GM12874 (cell line): Measurements from ENCODE around the gene DIDO1.

Experiments
- CTCF ChIP-seq: IDR thresholded peaks from 2 replicates; pipeline ENCODE4 v1.5.1; 2011; ENCODE audit warnings: low read depth, mild to moderate bottlenecking, control low read depth, low read length, moderate library complexity; ENCODE audit not compliant: insufficient read depth

DIDO1 gene

GRCh38 chr20:62832212-62832922 lies 93.9 kb downstream of the DIDO1 start:
- peak; percentile 20; the same call in 1 of the 2 replicates for TF ChIP-seq CTCF

GRCh38 chr20:62831854-62832211 lies 94.5 kb downstream of the DIDO1 start:
- TF ChIP-seq CTCF: no peak

- TF ChIP-seq CTCF: no peak
Measured at GRCh38 chr20:62831361-62831788, 94.9 kb downstream of the DIDO1 start.

- no peak for TF ChIP-seq CTCF
Measured at GRCh38 chr20:62830821-62831220, 95.5 kb downstream of the DIDO1 start.

GRCh38 chr20:62830251-62830650 lies 96.1 kb downstream of the DIDO1 start:
- no peak for TF ChIP-seq CTCF

- TF ChIP-seq CTCF: no peak
Measured at GRCh38 chr20:62829231-62830230, 96.8 kb downstream of the DIDO1 start.

- no peak for TF ChIP-seq CTCF
Measured at GRCh38 chr20:62828511-62829230, 97.6 kb downstream of the DIDO1 start.
